Lower leg skin (tissue), 4 donors: ENCODE data around the gene EML6. TPM values are rescaled to one million over a fixed set of nuclear protein-coding genes. Genes with fewer than 3 reads are reported as not detected.

ENCODE experiments used
- DNase-seq, 2 donors: peaks; one replicate each; pipeline ENCODE4 v3.0.0-alpha.2; 2019; ENCODE audit warnings: low spot score in 2 of 2
- H3K4me3 ChIP-seq: fragments of 200-600 bp; sonication (generic); 2 replicates; pipeline ENCODE4 v1.5.1; 2017; ENCODE audit warnings: mild to moderate bottlenecking, low read depth; ENCODE audit not compliant: poor library complexity, severe bottlenecking
- CTCF ChIP-seq, 3 donors: fragments of 450-650 bp; IDR thresholded peaks; one replicate each; pipeline ENCODE4 v1.5.1; 2016; ENCODE audit warnings: antibody characterized with exemption in 3 of 3, mild to moderate bottlenecking in 3 of 3, moderate library complexity in 2 of 3
- POLR2A ChIP-seq, 2 donors: fragments of 450-650 bp; IDR thresholded peaks; one replicate each; pipeline ENCODE4 v1.6.1; 2016 to 2017; ENCODE audit warnings: antibody characterized with exemption in 2 of 2, mild to moderate bottlenecking in 1 of 2, moderate library complexity in 1 of 2
- WGBS, 2 donors: methylation state at CpG; one replicate each; pipeline ENCODE4 v1.1.5; 2018; 5-methylcytosine and 5-hydroxymethylcytosine counted together
- intact Hi-C: fragments of 100-400 bp; cut with DNase I; formaldehyde crosslinking; loops from one replicate; pipeline ENCODE4 v1.15.0; 2023; ENCODE audit warnings: low total_unique reads
- total RNA-seq, 4 donors: library from RNA; depleted of rRNA; stranded (reverse); fragments of >200 nt; gene quantifications; one replicate each; pipeline ENCODE4 v1.1.0, GENCODE V29; 2016

Gene EML6
- total RNA-seq, 4 donors from 2014 or later: 1.8 to 4.4 (median 3.3) TPM

- intact Hi-C loops: no loop called here
- 37 to 74% methylated on average over 4 of the region's 4 CpGs for WGBS, 2 donors
- no peak for DNase-seq
- H3K4me3 ChIP-seq: no peak overlapping the region
- TF ChIP-seq POLR2A (IDR thresholded peaks at IDR 0.05) (no peak), CTCF (IDR thresholded peaks at IDR 0.05) (no peak)
These were observed 205.3 kb downstream of the EML6 start for GRCh38 chr2:54928719-54929118.

GRCh38 chr2:54931473-54931872, 208.0 kb downstream of the EML6 start:
- intact Hi-C loops: no loop called here
- WGBS, 2 donors: 92 to 93% methylated on average over 6 of the region's 6 CpGs
- TF ChIP-seq CTCF (IDR thresholded peaks at IDR 0.05) (no peak), POLR2A (IDR thresholded peaks at IDR 0.05) (no peak)
- H3K4me3 ChIP-seq: no peak overlapping the region
- DNase-seq: no peak

- TF ChIP-seq CTCF (IDR thresholded peaks at IDR 0.05) (no peak), POLR2A (IDR thresholded peaks at IDR 0.05) (no peak)
- no peak overlapping the region for H3K4me3 ChIP-seq
- DNase-seq: no peak
- WGBS, 2 donors: 80 to 88% methylated on average over 4 of the region's 4 CpGs
- intact Hi-C loops: no loop called here
These were observed 211.9 kb downstream of the EML6 start for GRCh38 chr2:54935389-54935788.

- 66 to 70% methylated on average over 8 of the region's 8 CpGs for WGBS, 2 donors
- intact Hi-C loops: no loop called here
These were observed 213.3 kb downstream of the EML6 start for GRCh38 chr2:54936766-54937165.

GRCh38 chr2:54939446-54940118, 216.1 kb downstream of the EML6 start:
- DNase-seq: no peak
- H3K4me3 ChIP-seq: no peak overlapping the region
- TF ChIP-seq POLR2A (IDR thresholded peaks at IDR 0.05): no peak
- no peak for TF ChIP-seq CTCF (IDR thresholded peaks at IDR 0.05)
- intact Hi-C loops: no loop called here
- WGBS, 2 donors: 89 to 91% methylated on average over 7 of the region's 7 CpGs

More at GRCh38 chr2:54936766-54937165, 213.3 kb downstream of the EML6 start:
- TF ChIP-seq POLR2A (IDR thresholded peaks at IDR 0.05) (no peak), CTCF (IDR thresholded peaks at IDR 0.05) (no peak)
- no peak overlapping the region for H3K4me3 ChIP-seq
- no peak for DNase-seq

- no peak overlapping the region for H3K4me3 ChIP-seq
- WGBS, 2 donors: 53 to 65% methylated on average over 3 of the region's 3 CpGs
- DNase-seq: no peak
- TF ChIP-seq POLR2A (IDR thresholded peaks at IDR 0.05) (no peak), CTCF (IDR thresholded peaks at IDR 0.05) (no peak)
- intact Hi-C loops: no loop called here
These were observed 217.3 kb downstream of the EML6 start for GRCh38 chr2:54940723-54941122.
